DMS 273 (cell line): ENCODE measurements around the gene RCOR3.
"Not testable (repeated sequence)": the region's sequence is repeated elsewhere in the genome, so short reads cannot be mapped to it uniquely, and the experiment has no call there.

Experiments used
- DNase-seq: peaks from one replicate; lab custom pipeline; 2025; ENCODE audit not compliant: unreplicated experiment; lab: John Stamatoyannopoulos, UW

Gene RCOR3

GRCh38 chr1:211339631-211340041 is 80.5 kb downstream of the RCOR3 start:
- DNase-seq = no peak

- no peak for DNase-seq
Observed at GRCh38 chr1:211340622-211341507, 81.7 kb downstream of the RCOR3 start.

- no peak for DNase-seq
Observed at GRCh38 chr1:211341999-211342398, 82.8 kb downstream of the RCOR3 start.

GRCh38 chr1:211343607-211344006 is 84.4 kb downstream of the RCOR3 start:
- DNase-seq = no peak

GRCh38 chr1:211344152-211344618 is 85.0 kb downstream of the RCOR3 start:
- no peak for DNase-seq

GRCh38 chr1:211345719-211346118 is 86.6 kb downstream of the RCOR3 start:
- peak; percentile 78 for DNase-seq

- no peak for DNase-seq
Observed at GRCh38 chr1:211347077-211347844, 88.1 kb downstream of the RCOR3 start.

- no peak for DNase-seq
Observed at GRCh38 chr1:211348547-211348946, 89.4 kb downstream of the RCOR3 start.

GRCh38 chr1:211349741-211350140 is 90.6 kb downstream of the RCOR3 start:
- no peak for DNase-seq

GRCh38 chr1:211352055-211352454 is 92.9 kb downstream of the RCOR3 start:
- not testable (repeated sequence) for DNase-seq

- no peak for DNase-seq
Observed at GRCh38 chr1:211352465-211352864, 93.3 kb downstream of the RCOR3 start.

- DNase-seq = peak; percentile 67
Observed at GRCh38 chr1:211352985-211353515, 93.9 kb downstream of the RCOR3 start.

- no peak for DNase-seq
Observed at GRCh38 chr1:211353562-211354212, 94.5 kb downstream of the RCOR3 start.

- no peak for DNase-seq
Observed at GRCh38 chr1:211355873-211356272, 96.7 kb downstream of the RCOR3 start.

- DNase-seq = no peak
Observed at GRCh38 chr1:211356723-211357407, 97.7 kb downstream of the RCOR3 start.

GRCh38 chr1:211358685-211359084 is 99.5 kb downstream of the RCOR3 start:
- no peak for DNase-seq

- DNase-seq = no peak
Observed at GRCh38 chr1:211359876-211360275, 100.7 kb downstream of the RCOR3 start.

- no peak for DNase-seq
Observed at GRCh38 chr1:211361202-211361601, 102.0 kb downstream of the RCOR3 start.
